HEK293 (cell line): ENCODE measurements around the gene KIAA0513.

Source experiments
- KLF16 ChIP-seq: fragments of 450-650 bp; formaldehyde crosslinking; IDR thresholded peaks from 2 replicates; pipeline ENCODE4 v1.5.1; 2017; ENCODE audit warnings: missing biosample characterization, missing genetic modification characterization
- ZBTB8A ChIP-seq: fragments of 450-650 bp; formaldehyde crosslinking; IDR thresholded peaks from 2 replicates; pipeline ENCODE4 v1.5.1; 2016; ENCODE audit warnings: missing biosample characterization, missing genetic modification characterization
- ZNF133 ChIP-seq: fragments of 450-650 bp; formaldehyde crosslinking; IDR thresholded peaks from 2 replicates; pipeline ENCODE4 v1.5.1; 2016; ENCODE audit warnings: missing biosample characterization, missing genetic modification characterization
- ZNF174 ChIP-seq: fragments of 450-650 bp; formaldehyde crosslinking; IDR thresholded peaks from 2 replicates; pipeline ENCODE4 v1.5.0; 2017; ENCODE audit warnings: missing biosample characterization, mild to moderate bottlenecking, missing genetic modification characterization
- ZNF239 ChIP-seq: fragments of 450-650 bp; formaldehyde crosslinking; IDR thresholded peaks from 2 replicates; pipeline ENCODE4 v1.5.1; 2016; ENCODE audit warnings: missing biosample characterization, missing genetic modification characterization
- TF ChIP-seq, protein P1 (sequence below): fragments of 450-650 bp; formaldehyde crosslinking; IDR thresholded peaks from 2 replicates; pipeline ENCODE4 v1.5.1; 2016; ENCODE audit warnings: missing biosample characterization, missing genetic modification characterization
- TF ChIP-seq, protein P2 (sequence below): fragments of 450-650 bp; formaldehyde crosslinking; IDR thresholded peaks from 2 replicates; pipeline ENCODE4 v1.5.1; 2016; ENCODE audit warnings: missing biosample characterization, missing genetic modification characterization
- TF ChIP-seq, protein P3 (sequence below): fragments of 450-650 bp; formaldehyde crosslinking; IDR thresholded peaks from 2 replicates; pipeline ENCODE4 v1.5.1; 2016; ENCODE audit warnings: missing biosample characterization, missing genetic modification characterization, low read depth

GRCh38 chr16:85087899-85088569 is 60.4 kb downstream of the KIAA0513 start:
- TF ChIP-seq, protein P1, sequence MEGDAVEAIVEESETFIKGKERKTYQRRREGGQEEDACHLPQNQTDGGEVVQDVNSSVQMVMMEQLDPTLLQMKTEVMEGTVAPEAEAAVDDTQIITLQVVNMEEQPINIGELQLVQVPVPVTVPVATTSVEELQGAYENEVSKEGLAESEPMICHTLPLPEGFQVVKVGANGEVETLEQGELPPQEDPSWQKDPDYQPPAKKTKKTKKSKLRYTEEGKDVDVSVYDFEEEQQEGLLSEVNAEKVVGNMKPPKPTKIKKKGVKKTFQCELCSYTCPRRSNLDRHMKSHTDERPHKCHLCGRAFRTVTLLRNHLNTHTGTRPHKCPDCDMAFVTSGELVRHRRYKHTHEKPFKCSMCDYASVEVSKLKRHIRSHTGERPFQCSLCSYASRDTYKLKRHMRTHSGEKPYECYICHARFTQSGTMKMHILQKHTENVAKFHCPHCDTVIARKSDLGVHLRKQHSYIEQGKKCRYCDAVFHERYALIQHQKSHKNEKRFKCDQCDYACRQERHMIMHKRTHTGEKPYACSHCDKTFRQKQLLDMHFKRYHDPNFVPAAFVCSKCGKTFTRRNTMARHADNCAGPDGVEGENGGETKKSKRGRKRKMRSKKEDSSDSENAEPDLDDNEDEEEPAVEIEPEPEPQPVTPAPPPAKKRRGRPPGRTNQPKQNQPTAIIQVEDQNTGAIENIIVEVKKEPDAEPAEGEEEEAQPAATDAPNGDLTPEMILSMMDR (tag by site-specific recombination) = no peak
- TF ChIP-seq ZNF133 (tag by site-specific recombination) = no peak
- no peak for TF ChIP-seq ZNF174 (tag by site-specific recombination)
- TF ChIP-seq KLF16 = no peak
- no peak for TF ChIP-seq ZBTB8A (tag by site-specific recombination)
- TF ChIP-seq, protein P2, sequence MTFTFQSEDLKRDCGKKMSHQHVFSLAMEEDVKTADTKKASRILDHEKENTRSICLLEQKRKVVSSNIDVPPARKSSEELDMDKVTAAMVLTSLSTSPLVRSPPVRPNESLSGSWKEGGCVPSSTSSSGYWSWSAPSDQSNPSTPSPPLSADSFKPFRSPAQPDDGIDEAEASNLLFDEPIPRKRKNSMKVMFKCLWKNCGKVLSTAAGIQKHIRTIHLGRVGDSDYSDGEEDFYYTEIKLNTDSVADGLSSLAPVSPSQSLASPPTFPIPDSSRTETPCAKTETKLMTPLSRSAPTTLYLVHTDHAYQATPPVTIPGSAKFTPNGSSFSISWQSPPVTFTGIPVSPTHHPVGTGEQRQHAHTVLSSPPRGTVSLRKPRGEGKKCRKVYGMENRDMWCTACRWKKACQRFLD (tag by site-specific recombination) = no peak
- TF ChIP-seq, protein P3, sequence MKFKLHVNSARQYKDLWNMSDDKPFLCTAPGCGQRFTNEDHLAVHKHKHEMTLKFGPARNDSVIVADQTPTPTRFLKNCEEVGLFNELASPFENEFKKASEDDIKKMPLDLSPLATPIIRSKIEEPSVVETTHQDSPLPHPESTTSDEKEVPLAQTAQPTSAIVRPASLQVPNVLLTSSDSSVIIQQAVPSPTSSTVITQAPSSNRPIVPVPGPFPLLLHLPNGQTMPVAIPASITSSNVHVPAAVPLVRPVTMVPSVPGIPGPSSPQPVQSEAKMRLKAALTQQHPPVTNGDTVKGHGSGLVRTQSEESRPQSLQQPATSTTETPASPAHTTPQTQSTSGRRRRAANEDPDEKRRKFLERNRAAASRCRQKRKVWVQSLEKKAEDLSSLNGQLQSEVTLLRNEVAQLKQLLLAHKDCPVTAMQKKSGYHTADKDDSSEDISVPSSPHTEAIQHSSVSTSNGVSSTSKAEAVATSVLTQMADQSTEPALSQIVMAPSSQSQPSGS (tag by site-specific recombination) = no peak
- TF ChIP-seq ZNF239 = no peak
